LoVo (cell line): ENCODE results near the gene NPY5R.

Source experiments
- DNase-seq: peaks from one replicate; pipeline ENCODE4 v3.0.0-alpha.2; 2016; ENCODE audit warnings: low spot score

NPY5R gene

GRCh38 chr4:163343604-163344146 lies at the start of gene NPY5R:
NPY5R (plus strand) TSS chr4:163343892; CDS start chr4:163350274, 6,382 bp downstream.
- DNase-seq: no peak

- DNase-seq: no peak
These were observed 48.6 kb upstream of the NPY5R start for GRCh38 chr4:163295138-163295537.

- DNase-seq: no peak
These were observed 43.2 kb upstream of the NPY5R start for GRCh38 chr4:163300445-163300844.

GRCh38 chr4:163303069-163303468 lies 40.6 kb upstream of the NPY5R start:
- DNase-seq: no peak

GRCh38 chr4:163309466-163309865 lies 34.2 kb upstream of the NPY5R start:
- DNase-seq: no peak

- no peak for DNase-seq
These were observed 26.6 kb upstream of the NPY5R start for GRCh38 chr4:163317110-163317509.

GRCh38 chr4:163330916-163331628 lies 12.6 kb upstream of the NPY5R start:
- no peak for DNase-seq

- DNase-seq: no peak
These were observed 11.9 kb upstream of the NPY5R start for GRCh38 chr4:163331629-163332376.

- peak; percentile 74 for DNase-seq
These were observed 10.9 kb upstream of the NPY5R start, which contains the start of gene NPY1R for GRCh38 chr4:163332526-163333406. NPY1R (minus strand) TSS chr4:163332596; CDS start chr4:163326554, 6,042 bp downstream.

GRCh38 chr4:163335384-163335783 lies 8.3 kb upstream of the NPY5R start:
- no peak for DNase-seq

- DNase-seq: no peak
These were observed 744 bp downstream of the NPY5R start for GRCh38 chr4:163344147-163345125.

GRCh38 chr4:163350672-163351071 lies 7.0 kb downstream of the NPY5R start:
- DNase-seq: peak; percentile 32

GRCh38 chr4:163353054-163353453 lies 9.4 kb downstream of the NPY5R start:
- DNase-seq: no peak

GRCh38 chr4:163356104-163356503 lies 12.4 kb downstream of the NPY5R start:
- no peak for DNase-seq

GRCh38 chr4:163367651-163368050 lies 24.0 kb downstream of the NPY5R start:
- DNase-seq: no peak

GRCh38 chr4:163372029-163372428 lies 28.3 kb downstream of the NPY5R start:
- DNase-seq: no peak

GRCh38 chr4:163378661-163379060 lies 35.0 kb downstream of the NPY5R start:
- no peak for DNase-seq

GRCh38 chr4:163380703-163381102 lies 37.0 kb downstream of the NPY5R start:
- no peak for DNase-seq

- DNase-seq: no peak
These were observed 38.6 kb downstream of the NPY5R start for GRCh38 chr4:163382178-163382869.

- no peak for DNase-seq
These were observed 40.7 kb downstream of the NPY5R start for GRCh38 chr4:163384434-163384833.
